ELR (cell line): ENCODE data around the gene STXBP6.
"Not testable (repeated sequence)": the region's sequence is repeated elsewhere in the genome, so short reads cannot be mapped to it uniquely, and the experiment has no call there.

Experiments used
- DNase-seq: peaks from one replicate; pipeline ENCODE4 v3.0.0-alpha.2; 2015; ENCODE audit warnings: low read depth

The STXBP6 gene

DNA sequence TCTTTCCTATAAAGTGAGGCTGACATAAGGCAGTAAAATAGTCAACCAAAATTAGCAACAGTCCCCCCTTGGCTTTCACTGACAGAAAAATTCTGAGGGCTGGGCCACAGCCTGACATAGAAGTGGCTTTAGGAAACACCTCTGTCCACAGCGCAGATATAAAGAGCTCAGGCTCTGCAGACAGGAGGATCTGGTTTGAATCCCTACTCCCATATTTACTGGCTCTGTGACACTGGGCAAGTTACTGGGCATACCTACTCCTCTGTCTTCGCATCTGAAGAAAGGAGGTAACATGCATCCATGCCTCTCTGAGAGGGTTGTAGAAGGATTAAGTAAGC, 95.3 kb downstream of the STXBP6 start:
- DNase-seq: no peak

DNA sequence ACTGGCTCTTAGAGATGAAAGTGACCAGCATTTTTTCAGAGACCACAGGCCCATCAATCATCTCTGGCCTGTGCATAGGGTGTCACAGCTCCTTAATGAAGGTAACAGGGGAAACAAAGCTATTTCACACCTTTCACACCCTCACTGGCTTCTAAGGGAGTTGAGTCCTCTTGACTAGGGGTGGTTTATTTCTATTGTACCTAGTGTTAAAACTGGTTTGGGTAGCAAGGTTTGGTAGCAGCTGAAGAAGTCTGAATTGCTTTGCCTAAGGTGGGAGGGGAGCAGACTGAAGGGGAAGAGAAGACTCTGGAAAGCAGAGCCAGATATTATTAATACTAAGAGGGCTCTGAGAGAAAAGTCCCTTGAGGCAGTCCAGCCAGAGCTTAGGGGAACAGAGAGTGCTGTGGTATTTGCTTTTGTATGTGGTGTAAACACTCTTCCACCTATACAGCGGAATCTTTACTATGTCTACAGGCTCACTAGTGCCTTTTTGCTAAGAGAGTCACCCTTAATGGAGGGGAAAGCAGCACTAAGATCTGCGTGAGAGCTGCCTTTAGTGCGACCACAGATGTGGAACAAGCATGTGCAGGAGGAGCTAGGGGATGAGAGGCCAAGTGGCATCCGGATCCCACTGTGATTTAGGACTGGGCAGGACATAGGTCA, 95.8 kb downstream of the STXBP6 start:
- DNase-seq: no peak

GRCh38 chr14:24952851-24953666, 96.9 kb downstream of the STXBP6 start:
- no peak for DNase-seq

- DNase-seq: no peak
Measured at GRCh38 chr14:24948261-24948847, 101.6 kb downstream of the STXBP6 start.

GRCh38 chr14:24947131-24947530, 102.8 kb downstream of the STXBP6 start:
- DNase-seq: no peak

GRCh38 chr14:24944800-24945199, 105.1 kb downstream of the STXBP6 start:
- no peak for DNase-seq

DNA sequence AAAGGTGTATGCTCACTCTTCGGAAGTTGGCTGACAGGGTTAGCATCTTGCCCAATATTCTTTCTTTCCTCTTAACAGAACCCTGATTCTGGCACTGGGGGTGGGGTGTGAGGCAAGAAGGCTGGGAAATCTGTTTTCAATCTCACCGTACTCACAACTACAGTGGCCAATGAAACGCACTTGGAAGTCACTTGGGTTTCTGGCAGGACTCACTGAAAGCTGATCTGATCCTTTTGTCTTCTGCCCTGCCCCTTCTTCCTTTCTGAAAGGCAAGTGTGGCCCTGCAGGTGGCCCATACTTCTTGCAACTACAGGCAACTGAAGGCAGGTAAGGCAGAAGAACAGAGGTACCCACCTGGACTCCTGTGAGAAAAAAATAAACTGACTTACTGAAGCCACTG, 106.9 kb downstream of the STXBP6 start:
- no peak for DNase-seq

DNA sequence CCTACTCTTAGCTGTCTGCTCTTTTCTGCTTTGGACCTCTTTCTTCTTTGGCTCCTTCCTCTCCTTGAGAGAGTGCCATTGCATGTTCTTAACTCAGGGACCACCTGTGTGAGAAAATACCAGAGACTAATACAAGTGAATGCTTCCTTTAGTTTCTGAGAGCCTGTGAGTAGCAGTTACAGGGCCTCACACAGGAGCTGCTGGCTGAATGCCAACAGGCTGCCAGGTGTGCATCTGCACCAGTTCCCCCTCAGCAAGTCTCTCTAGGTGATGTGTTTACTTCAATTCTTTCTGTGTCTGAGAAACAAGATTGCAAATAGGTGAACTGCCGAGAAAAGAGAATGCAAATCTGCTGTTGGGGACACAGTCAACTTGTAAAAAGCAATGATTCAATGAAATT, 108.2 kb downstream of the STXBP6 start:
- DNase-seq: no peak

GRCh38 chr14:24940213-24940783, 109.6 kb downstream of the STXBP6 start:
- DNase-seq: no peak

- no peak for DNase-seq
Measured at GRCh38 chr14:24938593-24938992, 111.4 kb downstream of the STXBP6 start.

GRCh38 chr14:24937300-24937699, 112.6 kb downstream of the STXBP6 start:
- no peak for DNase-seq

GRCh38 chr14:24936773-24937172, 113.2 kb downstream of the STXBP6 start:
- not testable (repeated sequence) for DNase-seq

DNA sequence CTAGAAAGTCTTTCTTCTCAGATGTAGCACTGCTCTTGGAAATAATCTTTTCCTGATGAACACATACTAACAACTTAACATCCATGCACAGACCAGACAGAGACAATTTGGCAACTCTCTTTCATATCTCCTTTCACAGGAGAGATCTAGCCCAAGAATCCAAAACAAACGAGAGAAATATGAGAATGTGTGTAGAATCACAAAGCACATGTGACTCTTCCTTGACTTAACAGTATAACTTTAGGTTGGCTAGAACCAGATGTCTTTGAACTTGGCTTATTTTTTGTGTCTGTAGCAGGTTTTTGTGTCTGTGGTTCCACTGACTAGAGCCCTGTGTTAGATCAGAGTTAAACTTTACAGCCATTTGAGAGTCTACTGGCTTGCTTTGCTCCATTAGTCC, 114.2 kb downstream of the STXBP6 start:
- no peak for DNase-seq

- DNase-seq: no peak
Measured at GRCh38 chr14:24928386-24928900, 121.5 kb downstream of the STXBP6 start.

- no peak for DNase-seq
Measured at GRCh38 chr14:24927809-24928208, 122.1 kb downstream of the STXBP6 start.

DNA sequence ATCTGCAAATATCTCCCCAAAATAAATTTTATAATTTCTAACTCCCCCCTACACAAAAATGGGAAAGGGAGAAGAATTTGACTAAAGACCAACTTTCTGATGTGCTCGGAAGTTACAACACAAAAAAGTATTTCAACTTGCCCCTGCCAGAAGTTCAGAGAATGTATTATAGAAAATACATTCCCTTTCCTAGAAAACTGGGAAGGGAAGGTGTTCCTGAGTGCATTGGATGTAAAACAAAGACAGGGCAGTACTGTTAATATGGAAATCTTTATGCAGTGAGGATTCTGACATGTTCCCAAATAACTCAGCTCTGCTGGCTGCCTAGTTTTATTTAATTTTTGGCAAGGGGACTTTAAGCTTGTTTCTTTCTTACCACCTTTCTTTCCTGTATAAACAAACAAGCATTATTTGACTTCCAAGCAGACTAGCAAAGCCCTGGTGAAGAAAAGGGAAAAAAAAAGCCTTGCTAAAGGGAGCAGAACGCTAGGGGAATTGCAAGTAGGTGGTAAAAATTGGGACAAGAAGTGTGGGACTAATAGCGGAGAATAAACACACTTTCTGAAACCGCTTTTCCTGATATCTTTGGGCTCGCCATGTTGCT, 124.1 kb downstream of the STXBP6 start:
- no peak for DNase-seq

GRCh38 chr14:24924544-24924943, 125.4 kb downstream of the STXBP6 start:
- no peak for DNase-seq

DNA sequence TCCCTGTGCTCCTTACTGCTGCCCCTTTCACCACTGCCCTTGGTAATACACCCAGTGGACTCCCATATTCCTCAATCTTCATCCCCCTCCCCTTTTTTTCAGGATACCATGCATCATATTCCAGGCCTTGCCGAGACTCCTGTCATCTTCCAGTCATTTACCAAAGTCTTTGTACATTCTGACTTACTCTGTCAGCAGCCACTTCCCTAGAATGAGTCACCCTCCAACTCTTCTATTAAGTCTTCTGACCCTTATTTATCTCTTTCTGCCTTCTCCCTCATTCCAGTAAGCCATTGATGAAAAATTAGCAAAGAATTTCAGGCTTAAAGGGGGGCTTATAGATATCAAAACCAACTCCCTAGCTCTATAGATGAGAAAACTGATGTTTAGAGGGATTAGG, 128.0 kb downstream of the STXBP6 start:
- peak; percentile 49 for DNase-seq

DNA sequence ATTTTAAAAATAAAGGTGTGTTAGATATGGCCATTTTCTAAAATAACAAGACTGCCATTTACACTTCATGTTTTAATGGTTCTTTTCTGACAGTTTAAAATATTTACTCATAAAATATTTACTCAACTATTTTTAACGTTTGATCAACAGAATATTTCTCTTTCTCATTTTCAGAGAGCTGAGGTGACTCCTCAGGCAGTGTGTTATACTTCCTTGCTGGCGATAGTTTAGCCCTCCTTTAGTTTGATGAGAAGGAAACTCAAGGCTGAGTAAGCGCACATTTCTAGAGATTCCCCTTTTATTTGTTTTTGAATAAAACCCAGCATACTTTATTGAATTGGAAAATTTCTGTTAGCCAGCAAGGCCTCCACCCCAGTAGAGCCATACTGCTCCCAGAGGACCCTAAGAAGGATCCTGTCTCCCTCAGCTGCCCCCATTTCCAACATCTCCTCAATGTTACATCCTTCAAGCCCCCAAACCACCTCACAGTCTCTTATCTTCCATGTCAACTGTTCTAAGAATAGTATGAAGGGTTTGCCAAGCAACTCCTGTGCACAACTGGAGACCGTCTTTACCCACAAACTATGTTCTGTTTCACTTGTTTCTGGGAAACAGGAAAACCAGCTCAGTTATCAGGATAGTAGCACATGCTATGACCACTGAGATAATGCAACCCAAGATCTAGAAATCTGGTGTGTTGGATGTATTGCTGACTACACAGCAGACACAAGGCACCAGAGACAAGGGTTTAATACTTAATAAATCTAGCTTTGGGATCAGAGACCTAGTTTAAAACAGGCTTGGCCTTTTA, 129.5 kb downstream of the STXBP6 start:
- DNase-seq: no peak

- DNase-seq: no peak
Measured at GRCh38 chr14:24918822-24919221, 131.1 kb downstream of the STXBP6 start.

- peak; percentile 16 for DNase-seq
Measured at GRCh38 chr14:24915958-24916595, 133.9 kb downstream of the STXBP6 start.
